Loucy (cell line): ENCODE data around the gene EIF4E2.

Experiments used
- EZH2phosphoT487 ChIP-seq: fragments of 200-600 bp; IDR thresholded peaks from 2 replicates; pipeline ENCODE4 v1.6.1; 2018; ENCODE audit warnings: antibody characterized with exemption, mild to moderate bottlenecking, moderate library complexity, borderline replicate concordance
- TF ChIP-seq, protein P1 (sequence below): fragments of 200-600 bp; sonication (generic); conservative IDR thresholded peaks from 2 replicates; pipeline ENCODE4 v1.5.1; 2014; ENCODE audit warnings: mild to moderate bottlenecking, antibody characterized with exemption, low read length

- TF ChIP-seq, protein P1, sequence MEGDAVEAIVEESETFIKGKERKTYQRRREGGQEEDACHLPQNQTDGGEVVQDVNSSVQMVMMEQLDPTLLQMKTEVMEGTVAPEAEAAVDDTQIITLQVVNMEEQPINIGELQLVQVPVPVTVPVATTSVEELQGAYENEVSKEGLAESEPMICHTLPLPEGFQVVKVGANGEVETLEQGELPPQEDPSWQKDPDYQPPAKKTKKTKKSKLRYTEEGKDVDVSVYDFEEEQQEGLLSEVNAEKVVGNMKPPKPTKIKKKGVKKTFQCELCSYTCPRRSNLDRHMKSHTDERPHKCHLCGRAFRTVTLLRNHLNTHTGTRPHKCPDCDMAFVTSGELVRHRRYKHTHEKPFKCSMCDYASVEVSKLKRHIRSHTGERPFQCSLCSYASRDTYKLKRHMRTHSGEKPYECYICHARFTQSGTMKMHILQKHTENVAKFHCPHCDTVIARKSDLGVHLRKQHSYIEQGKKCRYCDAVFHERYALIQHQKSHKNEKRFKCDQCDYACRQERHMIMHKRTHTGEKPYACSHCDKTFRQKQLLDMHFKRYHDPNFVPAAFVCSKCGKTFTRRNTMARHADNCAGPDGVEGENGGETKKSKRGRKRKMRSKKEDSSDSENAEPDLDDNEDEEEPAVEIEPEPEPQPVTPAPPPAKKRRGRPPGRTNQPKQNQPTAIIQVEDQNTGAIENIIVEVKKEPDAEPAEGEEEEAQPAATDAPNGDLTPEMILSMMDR: no peak
- no peak for TF ChIP-seq EZH2phosphoT487
Measured at GRCh38 chr2:232584238-232584637, 33.7 kb downstream of the EIF4E2 start.
